HS-5 (cell line): ENCODE data around the gene KDM5A.
A peak's percentile ranks its signal among the peaks of the same experiment; 100 is the strongest.
"Not testable (repeated sequence)": the region's sequence is repeated elsewhere in the genome, so short reads cannot be mapped to it uniquely, and the experiment has no call there.

Source experiments
- DNase-seq: peaks from one replicate; pipeline ENCODE4 v3.0.0-alpha.2; 2012; ENCODE audit warnings: low read depth

The KDM5A gene

GRCh38 chr12:332581-333205 lies 56.4 kb downstream of the KDM5A start:
- DNase-seq: no peak

DNA sequence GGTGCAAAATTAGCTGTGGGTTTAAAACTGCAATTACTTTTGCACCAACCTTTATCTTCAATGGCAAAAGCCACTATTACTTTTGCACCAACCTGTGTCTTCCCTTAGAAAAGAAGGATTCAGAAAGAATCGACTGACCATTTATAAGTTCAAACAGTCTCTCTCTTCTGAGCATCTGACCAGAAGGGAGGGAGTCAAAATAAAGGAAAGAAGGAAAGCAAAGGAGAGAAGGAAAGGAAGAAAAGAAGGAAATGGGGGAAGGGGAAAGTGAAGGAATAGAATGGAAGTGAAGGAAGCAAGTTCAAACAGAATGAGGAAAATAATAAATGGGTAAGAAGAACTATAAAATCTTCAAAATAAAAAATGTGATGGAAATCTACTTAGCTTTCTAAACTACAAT lies 57.8 kb downstream of the KDM5A start:
- no peak for DNase-seq

GRCh38 chr12:325906-326305 lies 63.2 kb downstream of the KDM5A start:
- no peak for DNase-seq

GRCh38 chr12:323507-323906 lies 65.6 kb downstream of the KDM5A start:
- DNase-seq: no peak

DNA sequence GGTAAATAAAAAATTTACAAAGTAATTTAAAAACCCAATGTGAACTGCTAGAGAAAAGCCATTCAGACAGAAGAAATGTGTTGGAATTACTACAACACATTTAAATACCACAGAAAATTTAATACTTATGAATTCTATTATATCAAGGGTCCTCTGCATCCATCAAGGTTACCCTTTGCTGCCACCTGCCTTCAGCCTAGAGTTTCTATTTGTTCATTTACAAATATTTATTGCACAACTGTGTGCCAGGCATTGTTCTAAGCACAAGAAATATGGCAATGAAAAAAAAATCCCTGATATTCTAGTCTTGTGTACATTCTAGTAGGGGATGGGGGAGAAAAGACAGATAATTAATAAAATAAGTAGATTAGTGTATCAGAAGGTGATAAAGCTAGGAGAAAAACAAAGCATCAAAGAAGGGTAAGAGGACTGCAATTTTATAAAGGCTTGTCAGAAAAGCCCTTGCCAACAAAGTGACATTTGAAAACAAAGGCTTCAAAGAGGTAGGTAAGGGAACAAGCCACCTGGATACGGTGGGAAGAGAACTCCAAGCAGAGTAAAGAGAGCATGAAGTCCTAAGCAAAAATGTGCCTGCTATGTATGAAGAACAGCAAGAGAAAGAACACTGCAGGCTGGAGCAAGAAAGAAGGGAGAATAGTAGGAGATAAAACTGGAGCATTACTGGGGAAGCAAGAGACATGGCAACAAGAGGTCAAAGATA lies 67.4 kb downstream of the KDM5A start:
- DNase-seq: no peak

- no peak for DNase-seq
These were observed 70.2 kb downstream of the KDM5A start for GRCh38 chr12:318759-319515.

DNA sequence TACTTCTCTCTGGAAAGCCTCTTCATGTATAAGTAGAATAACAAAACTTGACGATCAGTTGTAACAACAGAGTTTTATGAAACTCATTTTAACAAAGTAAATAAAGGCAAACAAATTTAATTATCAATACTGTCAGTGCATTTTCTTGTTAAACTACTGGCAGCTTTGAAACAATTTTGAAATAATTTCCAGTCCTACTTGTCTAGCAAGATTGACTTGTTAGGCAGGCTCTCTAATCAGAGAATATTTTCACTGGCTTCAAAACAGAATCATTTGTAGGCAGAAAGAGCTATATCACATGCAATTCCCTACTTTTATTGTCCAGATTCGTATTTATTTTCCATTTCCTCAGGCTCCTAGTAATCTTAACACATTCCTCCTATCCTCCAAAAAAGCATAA lies 80.6 kb downstream of the KDM5A start:
- no peak for DNase-seq

- no peak for DNase-seq
These were observed 81.7 kb downstream of the KDM5A start for GRCh38 chr12:307406-307805.

- no peak for DNase-seq
These were observed 84.3 kb downstream of the KDM5A start for GRCh38 chr12:304805-305204.

GRCh38 chr12:302766-303165 lies 86.4 kb downstream of the KDM5A start:
- not testable (repeated sequence) for DNase-seq

DNA sequence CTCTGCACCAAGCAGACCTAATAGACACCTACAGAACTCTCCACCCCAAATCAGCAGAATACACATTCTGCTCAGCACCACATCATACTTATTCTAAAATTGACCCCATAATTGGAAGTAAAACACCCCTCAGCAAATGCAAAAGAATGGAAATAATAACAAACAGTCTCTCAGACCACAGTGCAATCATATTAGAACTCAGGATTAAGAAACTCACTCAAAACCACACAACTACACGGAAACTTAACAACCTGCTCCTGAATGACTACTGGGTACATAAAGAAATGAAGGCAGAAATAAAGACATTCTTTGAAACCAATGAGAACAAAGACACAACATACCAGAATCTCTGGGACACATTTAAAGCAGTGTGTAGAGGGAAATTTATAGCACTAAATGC lies 89.0 kb downstream of the KDM5A start:
- not testable (repeated sequence) for DNase-seq

DNA sequence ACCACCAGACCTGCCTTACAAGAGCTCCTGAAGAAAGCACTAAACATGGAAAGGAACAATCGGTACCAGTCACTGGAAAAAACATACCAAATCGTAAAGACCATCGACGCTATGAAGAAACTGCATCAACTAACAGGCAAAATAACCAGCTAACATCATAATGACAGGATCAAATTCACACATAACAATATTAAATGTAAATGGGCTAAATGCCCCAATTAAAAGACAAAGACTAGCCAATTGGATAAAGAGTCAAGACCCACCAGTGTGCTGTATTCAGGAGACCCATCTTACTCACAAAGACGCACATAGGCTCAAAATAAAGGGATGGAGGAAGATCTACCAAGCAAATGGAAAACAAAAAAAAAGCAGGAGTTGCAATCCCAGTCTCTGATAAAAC lies 89.6 kb downstream of the KDM5A start:
- not testable (repeated sequence) for DNase-seq

- not testable (repeated sequence) for DNase-seq
These were observed 91.1 kb downstream of the KDM5A start for GRCh38 chr12:298059-298458.

DNA sequence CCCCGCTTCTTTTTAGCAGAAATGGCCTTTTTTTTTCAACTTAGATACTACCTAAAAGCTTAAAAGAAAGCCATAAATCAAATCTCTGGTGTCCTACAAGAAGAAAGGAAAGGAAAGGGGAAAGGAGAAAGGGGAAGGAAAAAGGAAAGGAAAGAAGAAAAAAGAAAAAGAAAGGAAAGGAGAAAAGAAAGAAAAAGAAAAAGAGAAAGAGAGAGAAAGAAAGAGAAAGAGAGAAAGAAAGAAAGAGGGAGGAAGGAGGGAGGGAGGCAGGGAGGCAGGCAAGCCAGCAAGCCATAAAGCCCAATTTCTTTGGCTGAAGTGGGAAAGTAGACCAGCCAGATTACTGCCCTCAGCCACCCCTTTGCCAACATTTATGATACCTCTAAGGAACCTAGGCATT lies 94.0 kb downstream of the KDM5A start:
- DNase-seq: no peak

- no peak for DNase-seq
These were observed 95.9 kb downstream of the KDM5A start for GRCh38 chr12:293199-293598.

- DNase-seq: peak; percentile 26
These were observed 96.9 kb downstream of the KDM5A start for GRCh38 chr12:292186-292585.

GRCh38 chr12:291153-291723 lies 97.9 kb downstream of the KDM5A start:
- DNase-seq: no peak

DNA sequence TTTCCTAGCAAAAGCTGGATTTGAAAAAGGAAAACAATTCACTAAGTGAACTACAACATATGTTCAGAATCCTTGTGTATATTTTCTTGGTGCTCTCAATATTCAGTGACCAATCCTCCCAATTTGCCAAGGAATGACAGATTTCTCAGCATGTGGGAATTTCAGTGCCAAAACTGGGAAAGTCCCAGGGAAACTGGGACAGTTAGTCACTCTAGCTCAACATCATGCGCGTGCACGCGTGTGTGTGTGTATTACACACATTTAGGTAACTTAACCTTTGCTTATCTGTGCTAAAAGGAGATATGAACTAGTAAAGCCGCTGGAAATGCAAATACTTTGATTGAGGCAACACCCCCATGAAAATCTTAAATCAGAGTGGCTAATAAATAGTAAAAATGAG lies 100.4 kb downstream of the KDM5A start:
- DNase-seq: peak; percentile 53

- no peak for DNase-seq
These were observed 102.4 kb downstream of the KDM5A start for GRCh38 chr12:286531-287300.

- no peak for DNase-seq
These were observed 111.1 kb downstream of the KDM5A start for GRCh38 chr12:278046-278445.

- no peak for DNase-seq
These were observed 113.3 kb downstream of the KDM5A start for GRCh38 chr12:275812-276211.

- DNase-seq: no peak
These were observed 115.7 kb downstream of the KDM5A start for GRCh38 chr12:273382-273781.
